ENCODE data around the gene CARD19. TPM values are rescaled to one million over a fixed set of nuclear protein-coding genes. Genes with fewer than 3 reads are reported as not detected.

CARD19 gene
- total RNA-seq, 1 donor from 2014 or later: 13.2 TPM

DNA sequence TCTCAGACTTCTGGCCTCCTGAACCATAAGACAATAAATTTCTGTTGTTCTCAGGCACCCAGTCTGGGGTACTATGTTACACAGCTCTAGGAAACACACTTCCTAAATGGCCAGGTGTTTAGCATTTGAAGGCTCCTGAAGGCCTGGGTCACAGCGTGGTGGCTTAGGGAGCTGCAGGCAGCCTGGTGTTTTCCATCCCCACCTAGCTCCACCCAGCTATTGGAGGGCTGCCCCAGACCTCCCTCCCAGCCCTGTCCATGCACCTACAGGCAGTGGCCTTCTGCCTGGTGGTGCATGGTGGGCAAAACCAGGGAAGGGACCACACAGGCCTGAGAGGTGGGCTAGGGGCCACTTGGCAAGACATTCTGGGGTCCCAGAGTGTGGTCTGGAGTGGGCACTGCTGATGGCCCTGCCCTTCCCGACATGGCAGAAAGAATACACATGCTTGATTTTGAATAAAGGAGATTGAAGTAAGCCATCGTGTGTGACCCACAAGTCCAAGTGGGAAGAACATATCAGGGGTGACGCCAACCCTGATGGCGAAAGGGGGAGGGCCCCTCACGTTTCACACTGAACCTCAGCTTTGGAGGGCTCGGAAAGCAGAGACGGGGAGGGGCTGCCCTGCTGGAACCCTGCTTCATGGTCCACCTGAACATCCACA is 38.8 kb upstream of the CARD19 start:
- Mint-ChIP-seq H3K36me3 (ENCODE audit: low read depth, unreplicated experiment) (no peaks in the 10 kb centered on the region), H3K27ac (ENCODE audit: unreplicated experiment) (no peak overlapping the region), H3K4me1 (ENCODE audit: unreplicated experiment) (no peaks in the 10 kb centered on the region), H3K27me3 (ENCODE audit: unreplicated experiment) (peaks cover 10% of the 10 kb centered on the region), H3K4me3 (ENCODE audit: unreplicated experiment) (no peak overlapping the region), H3K9me3 (ENCODE audit: unreplicated experiment) (no peaks in the 10 kb centered on the region)
- no peak for DNase-seq (ENCODE audit: low spot score)
- TF ChIP-seq CTCF (IDR thresholded peaks at IDR 0.05; ENCODE audit: unreplicated experiment): no peak

DNA sequence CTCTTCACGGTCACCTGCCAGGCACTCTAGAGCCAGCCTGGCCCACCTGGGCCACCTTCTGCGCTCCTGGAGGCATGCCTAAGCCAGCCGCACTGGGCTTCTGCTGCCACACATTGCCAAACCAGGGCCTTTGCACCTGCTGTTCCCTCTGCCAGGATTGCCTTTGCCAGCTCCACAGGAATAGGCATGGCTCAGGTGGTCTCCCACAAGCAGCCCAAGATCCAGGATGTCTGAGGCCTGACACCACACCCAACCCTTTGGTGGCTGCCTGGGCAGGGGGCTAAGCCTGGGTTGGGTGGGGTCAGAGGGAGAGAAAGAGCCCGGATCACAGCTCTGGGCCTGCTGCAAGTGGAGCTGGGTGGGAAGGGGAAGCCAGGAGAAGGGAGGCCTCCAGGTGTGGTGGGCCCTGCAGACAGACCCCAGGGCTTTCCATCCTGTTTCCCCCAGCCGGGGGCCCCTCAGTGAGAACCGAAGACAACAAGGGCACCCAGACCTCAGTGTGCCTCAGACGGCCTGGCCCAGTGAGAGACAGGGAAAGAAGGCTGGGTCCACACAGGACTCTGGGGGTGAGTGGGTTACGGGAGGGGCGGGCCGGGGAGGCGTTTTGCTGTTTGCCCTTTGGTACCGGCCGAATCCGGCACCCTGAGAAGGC is 38.2 kb upstream of the CARD19 start:
- no peak overlapping the region for H3K27ac Mint-ChIP-seq (ENCODE audit: unreplicated experiment)
- no peak overlapping the region for H3K4me3 Mint-ChIP-seq (ENCODE audit: unreplicated experiment)
- peaks cover 10% of the 10 kb centered on the region for H3K27me3 Mint-ChIP-seq (ENCODE audit: unreplicated experiment)
- no peak for DNase-seq (ENCODE audit: low spot score)
- no peaks in the 10 kb centered on the region for H3K4me1 Mint-ChIP-seq (ENCODE audit: unreplicated experiment)
- TF ChIP-seq CTCF (IDR thresholded peaks at IDR 0.05; ENCODE audit: unreplicated experiment): no peak
- no peaks in the 10 kb centered on the region for H3K36me3 Mint-ChIP-seq (ENCODE audit: low read depth, unreplicated experiment)
- no peaks in the 10 kb centered on the region for H3K9me3 Mint-ChIP-seq (ENCODE audit: unreplicated experiment)

GRCh38 chr9:93058355-93059010 is 37.5 kb upstream of the CARD19 start, which contains the start of gene SUSD3:
TSS of gene SUSD3 (plus strand) at chr9:93058701. CDS start at chr9:93058743, 42 bp downstream.
- no peaks in the 10 kb centered on the region for H3K4me1 Mint-ChIP-seq (ENCODE audit: unreplicated experiment)
- H3K36me3 Mint-ChIP-seq (ENCODE audit: low read depth, unreplicated experiment): no peaks in the 10 kb centered on the region
- no peaks in the 10 kb centered on the region for H3K9me3 Mint-ChIP-seq (ENCODE audit: unreplicated experiment)
- TF ChIP-seq CTCF (IDR thresholded peaks at IDR 0.05; ENCODE audit: unreplicated experiment): no peak
- no peak within 1 kb of the TSS for H3K4me3 Mint-ChIP-seq (ENCODE audit: unreplicated experiment)
- H3K27ac Mint-ChIP-seq (ENCODE audit: unreplicated experiment): no peak within 1 kb of the TSS
- peak; percentile 66 for DNase-seq (ENCODE audit: low spot score)
- H3K27me3 Mint-ChIP-seq (ENCODE audit: unreplicated experiment): peaks cover 10% of the 10 kb centered on the region

DNA sequence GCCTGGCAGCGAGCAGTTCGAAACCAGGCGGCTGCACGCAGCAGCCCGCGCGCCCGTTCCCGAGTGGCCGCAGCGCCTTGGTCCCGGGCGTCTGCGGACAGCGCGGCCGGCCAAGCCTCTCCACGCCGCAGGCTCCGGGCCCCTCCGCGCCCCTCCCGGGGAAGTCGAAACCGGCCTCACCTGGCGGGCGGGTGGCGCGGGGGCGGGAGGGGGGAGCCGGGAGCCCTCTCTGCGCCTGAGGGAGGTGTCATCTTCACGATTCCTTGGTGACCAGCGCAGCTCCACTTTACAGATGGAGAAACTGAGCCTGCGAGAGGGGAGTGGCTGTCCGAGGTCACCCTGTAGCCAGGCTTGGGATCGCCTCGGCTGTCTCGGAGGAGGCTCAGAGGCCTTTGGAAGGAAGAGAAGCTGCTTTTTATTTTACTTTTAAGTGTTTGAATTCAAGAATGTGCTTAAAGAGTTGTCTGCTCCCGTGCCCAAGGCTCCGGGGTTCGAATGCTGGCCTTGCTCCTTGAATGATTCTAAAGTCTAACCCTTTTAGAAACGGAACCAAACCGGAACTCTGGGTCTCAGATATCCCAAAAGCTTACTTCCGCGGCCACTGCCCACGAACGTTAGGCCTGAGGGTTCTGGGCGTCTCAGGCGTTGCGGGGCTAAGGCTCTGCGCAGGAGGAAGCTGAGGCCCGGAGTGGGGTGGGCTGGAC is 36.9 kb upstream of the CARD19 start:
- no peaks in the 10 kb centered on the region for H3K36me3 Mint-ChIP-seq (ENCODE audit: low read depth, unreplicated experiment)
- no peak for TF ChIP-seq CTCF (IDR thresholded peaks at IDR 0.05; ENCODE audit: unreplicated experiment)
- no peak overlapping the region for H3K27ac Mint-ChIP-seq (ENCODE audit: unreplicated experiment)
- H3K9me3 Mint-ChIP-seq (ENCODE audit: unreplicated experiment): no peaks in the 10 kb centered on the region
- no peak for DNase-seq (ENCODE audit: low spot score)
- no peaks in the 10 kb centered on the region for H3K4me1 Mint-ChIP-seq (ENCODE audit: unreplicated experiment)
- peaks cover 14% of the 10 kb centered on the region for H3K27me3 Mint-ChIP-seq (ENCODE audit: unreplicated experiment)
- no peak overlapping the region for H3K4me3 Mint-ChIP-seq (ENCODE audit: unreplicated experiment)

Measured in endothelial cell (in vitro differentiated cells).